Muscle of back (tissue), 11 donors: ENCODE data around the gene SEZ6L. TPM values are rescaled to one million over a fixed set of nuclear protein-coding genes. Genes with fewer than 3 reads are reported as not detected.

Experiments used
- DNase-seq, 3 donors: peaks; one replicate each; pipeline versions ENCODE4 v3.0.0 to v3.0.0-alpha.2; 2013
- polyA plus RNA-seq, 10 donors: library from polyadenylated mRNA; unstranded; fragments of 120-200 nt; gene quantifications; one replicate each; pipeline ENCODE4 v1.2.1, GENCODE V29; 2013; ENCODE audit not compliant: insufficient read length in 10 of 10

SEZ6L gene
- polyA plus RNA-seq, 10 donors, result 0.31 to 1.2 (median 0.67) TPM

GRCh38 chr22:26174280-26174679 is 5.0 kb downstream of the SEZ6L start:
- DNase-seq, result peak in 1 of 3 donors; percentile 5

DNA sequence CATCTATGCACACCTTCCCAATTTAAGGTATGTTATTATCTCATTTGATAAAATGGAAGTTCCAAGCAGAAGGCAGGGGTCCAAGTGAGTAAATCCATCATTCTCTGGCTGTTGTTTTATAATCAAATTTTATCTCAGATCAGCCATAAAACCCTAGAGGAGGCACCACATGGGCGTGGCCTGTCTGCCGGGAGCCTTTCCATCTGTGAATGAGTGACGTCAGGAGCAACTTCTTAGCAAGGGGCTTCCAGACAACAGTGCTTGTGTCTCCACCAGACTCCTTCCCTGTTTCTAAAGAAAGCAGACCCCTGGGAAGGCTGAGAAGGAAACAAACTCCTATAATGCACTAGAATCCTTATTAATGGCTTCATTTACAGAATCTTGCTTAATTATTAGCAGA is 13.5 kb downstream of the SEZ6L start:
- no peak for DNase-seq

DNA sequence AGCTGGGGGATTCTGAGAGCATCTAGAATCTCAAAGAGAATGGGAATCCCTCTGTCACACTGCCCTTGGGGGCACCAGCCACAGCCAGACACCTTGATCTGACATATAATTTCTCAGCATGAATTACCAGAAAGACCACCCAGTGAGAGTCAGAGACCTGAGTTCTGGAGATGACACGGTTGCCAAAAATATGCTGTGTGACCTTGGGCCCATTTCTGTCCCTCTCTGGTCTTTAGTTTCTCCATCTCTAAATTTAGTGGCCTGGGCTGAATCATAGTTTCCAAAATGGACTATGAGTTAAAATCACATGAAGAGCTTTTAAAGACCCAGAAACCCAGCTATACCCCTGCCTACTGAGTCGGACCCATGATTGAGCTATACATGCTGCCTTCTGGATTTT is 15.9 kb downstream of the SEZ6L start:
- DNase-seq, result no peak

GRCh38 chr22:26188341-26188740 is 19.1 kb downstream of the SEZ6L start:
- DNase-seq, result no peak

GRCh38 chr22:26194313-26194712 is 25.1 kb downstream of the SEZ6L start:
- DNase-seq, result no peak

GRCh38 chr22:26194877-26195276 is 25.6 kb downstream of the SEZ6L start:
- DNase-seq, result no peak

- DNase-seq, result no peak
Observed at GRCh38 chr22:26196657-26197056, 27.4 kb downstream of the SEZ6L start.

DNA sequence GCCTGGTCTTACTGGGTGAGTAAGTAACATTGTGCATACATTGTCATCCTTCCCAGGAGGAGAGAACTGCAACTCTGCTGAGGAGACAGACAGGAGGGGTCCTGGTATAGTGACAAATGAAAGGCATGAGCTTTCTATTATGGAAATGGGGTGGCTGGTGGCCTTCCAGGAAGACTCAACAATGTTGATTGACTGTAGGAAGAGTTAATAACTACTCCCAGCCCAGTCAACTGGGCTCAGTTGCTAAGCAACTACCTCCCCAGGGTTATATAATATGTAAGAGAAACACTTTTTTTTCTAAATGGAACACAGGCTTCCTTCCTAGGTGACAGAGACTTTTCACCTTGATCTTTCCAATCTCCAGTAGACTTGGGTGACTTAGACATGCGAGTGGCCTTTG is 28.2 kb downstream of the SEZ6L start:
- no peak for DNase-seq

DNA sequence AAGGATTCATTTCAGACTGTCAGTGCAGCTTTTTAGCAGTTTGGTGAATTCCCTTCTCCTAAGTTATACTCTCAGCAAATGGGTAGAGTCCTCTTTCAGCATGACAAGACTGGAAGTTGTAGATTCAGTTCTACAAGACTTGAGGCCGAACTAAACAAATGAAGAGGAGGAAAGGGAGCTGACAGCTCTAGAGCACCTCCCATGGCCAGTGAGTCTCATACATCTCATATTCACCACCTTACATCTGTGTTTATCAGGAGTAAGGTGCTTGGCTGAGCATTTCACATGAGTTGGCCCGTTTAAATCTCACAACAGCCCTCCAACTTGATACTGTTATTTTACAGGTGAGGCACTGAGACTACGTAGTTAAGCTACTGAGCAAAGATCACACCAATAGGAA is 30.4 kb downstream of the SEZ6L start:
- no peak for DNase-seq

DNA sequence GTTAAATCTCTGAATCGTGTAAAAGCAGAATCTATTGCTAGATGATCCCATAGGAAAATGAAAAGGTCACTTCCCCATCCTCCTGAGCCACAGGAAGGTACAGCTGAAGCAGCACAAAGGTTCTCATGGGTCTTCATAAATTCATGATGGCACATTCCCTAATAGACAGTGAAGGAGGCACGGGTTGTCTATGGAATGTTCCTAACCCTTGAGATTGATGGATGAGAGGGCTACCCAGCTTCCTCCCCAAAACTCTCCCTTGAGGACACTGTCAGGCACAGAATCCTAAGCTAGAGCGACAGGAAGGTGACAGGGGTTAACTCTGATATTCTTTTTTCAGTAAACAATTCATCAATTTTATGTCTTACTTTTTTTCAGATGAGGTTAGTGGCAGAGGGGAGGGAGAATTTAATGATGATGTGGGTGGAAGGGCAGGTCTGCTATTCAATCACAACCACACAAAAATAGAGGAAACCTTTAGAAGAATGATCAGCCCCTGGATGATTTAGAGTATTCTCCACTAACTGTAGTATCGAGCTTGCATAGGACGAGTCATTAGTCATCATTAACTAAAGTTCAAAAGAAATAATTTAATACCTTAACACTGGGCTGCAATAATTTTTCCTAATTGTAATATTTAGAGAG is 33.1 kb downstream of the SEZ6L start:
- no peak for DNase-seq

DNA sequence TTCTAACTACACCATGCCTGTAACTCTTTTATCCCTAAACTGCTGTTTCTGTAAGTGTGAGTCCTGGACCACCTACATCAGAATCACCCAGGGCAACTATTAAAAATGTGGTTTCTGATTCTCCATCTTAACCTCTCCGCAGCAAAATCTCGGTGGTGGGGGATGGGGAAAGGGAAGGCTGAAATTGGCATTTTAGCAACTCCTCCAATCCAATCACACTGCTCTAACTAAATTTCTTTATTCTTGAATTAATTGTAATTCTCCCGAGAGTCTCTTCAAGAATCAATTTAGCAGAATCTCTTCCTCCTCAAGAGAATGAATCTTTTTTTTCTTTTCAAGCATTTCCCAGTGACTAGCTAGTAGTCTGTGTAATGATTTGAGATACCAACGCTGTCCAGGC is 36.2 kb downstream of the SEZ6L start:
- no peak for DNase-seq

DNA sequence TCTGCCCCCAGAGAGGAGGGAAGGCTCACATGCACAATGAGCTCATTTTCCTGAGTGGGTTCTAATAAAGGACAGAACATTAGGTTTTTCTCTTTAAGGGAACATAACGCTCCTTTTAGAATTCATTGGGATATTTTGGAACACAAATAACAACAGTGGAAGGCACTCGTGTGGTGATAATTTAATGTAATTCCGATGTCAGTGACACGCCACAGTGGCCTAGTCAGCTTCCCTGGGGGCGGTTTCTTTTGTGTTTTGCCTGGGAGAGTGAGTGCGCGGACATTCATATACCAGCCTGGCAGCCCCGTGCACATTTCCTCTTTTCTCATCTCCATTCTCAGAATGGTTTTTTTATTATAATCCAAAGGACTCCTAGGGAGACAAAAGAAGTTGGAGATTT is 41.1 kb downstream of the SEZ6L start:
- no peak for DNase-seq

- no peak for DNase-seq
Observed at GRCh38 chr22:26213826-26214225, 44.6 kb downstream of the SEZ6L start.

DNA sequence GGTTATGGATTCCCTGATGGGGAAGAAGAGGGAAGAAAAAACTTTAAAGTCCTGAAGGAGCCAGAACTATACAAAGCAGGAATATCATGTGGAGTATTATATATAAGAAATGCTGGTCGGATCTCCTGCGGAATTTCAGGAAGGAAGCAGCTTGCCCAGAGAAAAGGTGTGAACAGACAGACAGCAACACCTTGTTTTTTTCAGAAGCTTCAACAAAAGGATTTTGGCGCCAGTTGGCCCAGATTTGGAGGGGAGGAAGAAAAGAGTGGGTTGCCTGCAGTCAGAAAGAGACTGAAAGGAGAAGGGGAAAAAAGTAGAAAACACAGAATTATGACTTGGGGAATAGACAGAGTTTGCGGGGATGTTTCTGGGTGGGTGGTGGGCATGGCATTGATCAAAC is 45.2 kb downstream of the SEZ6L start:
- no peak for DNase-seq

- DNase-seq, result no peak
Observed at GRCh38 chr22:26215736-26216135, 46.5 kb downstream of the SEZ6L start.

- DNase-seq, result no peak
Observed at GRCh38 chr22:26225207-26225606, 55.9 kb downstream of the SEZ6L start.

DNA sequence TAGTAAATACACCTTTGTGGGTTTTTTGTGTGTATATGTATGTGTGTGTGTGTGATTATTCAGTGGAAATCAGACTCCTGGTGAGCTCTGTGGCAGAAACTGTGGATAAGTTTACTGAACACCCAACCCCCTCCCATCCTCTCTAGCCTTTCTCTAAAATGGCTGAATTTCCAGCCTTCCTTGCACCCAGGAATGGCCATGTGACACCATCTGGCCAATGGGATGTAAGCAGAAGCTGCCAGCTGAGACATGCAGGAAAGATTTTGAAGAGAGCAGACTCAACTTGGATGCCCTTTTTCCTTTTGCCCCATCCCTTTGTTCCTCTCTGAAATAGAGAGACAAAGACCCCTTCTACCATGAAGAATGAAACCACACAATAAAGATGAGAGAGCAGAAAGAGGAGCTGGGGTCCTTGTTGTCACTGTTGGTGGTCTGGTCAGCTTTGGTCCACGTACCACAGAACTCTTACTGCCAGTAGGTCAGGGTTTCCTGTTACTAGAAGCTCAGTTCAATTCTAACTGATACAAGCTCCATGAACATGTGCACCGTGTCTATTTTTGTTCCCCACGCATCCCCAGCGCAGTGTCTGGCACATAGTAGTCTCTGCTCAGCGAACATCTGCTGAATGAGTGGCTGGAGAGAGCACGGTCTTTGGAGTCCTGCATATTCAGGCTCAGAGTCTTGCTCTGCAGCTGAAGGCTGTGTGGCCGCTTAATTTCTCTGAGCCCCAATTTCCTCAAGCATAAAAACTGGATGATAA is 57.5 kb downstream of the SEZ6L start:
- DNase-seq, result no peak

DNA sequence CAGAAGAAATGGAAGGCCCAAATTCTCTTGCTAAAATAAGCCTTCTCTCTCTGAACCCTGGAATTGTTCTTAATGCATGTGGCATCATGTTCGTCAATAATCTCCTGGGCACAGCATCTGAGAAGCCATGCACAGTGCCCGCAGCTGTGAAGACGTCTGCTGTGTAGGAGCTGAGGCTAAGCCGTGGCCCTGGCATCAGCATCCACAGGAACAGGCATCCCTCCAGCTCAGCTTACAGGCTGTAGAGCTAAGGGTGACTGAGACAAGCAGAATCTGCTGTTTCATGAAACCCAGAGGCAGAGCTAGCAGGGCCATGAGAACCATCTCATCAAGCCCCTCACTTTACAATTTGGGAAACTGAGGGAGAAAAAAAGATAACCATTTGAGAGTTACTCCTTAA is 60.6 kb downstream of the SEZ6L start:
- DNase-seq, result no peak

DNA sequence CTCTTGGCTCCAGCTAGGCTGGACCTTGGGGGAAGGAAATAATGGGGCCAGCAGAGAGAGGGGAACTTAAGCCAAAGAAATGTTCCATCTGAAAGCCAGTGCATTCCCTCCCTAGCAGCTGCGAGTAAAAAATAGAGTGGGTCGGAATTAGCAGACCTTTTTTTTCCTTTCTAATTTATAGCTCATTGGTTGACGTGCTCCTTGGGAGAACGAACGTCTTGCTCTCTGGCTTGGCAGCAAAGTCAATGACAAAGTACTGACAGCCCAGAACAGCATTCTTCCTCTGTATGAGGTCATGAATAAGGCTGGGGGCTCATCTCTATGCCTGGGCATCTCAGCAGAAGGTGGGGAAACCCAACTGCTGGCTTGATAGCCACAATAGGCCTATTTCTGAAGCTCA is 65.0 kb downstream of the SEZ6L start:
- peak; percentile 44 to 66 (median 49) for DNase-seq

- DNase-seq, result no peak
Observed at GRCh38 chr22:26235792-26236487, 66.7 kb downstream of the SEZ6L start.

- DNase-seq, result no peak
Observed at GRCh38 chr22:26236991-26237390, 67.7 kb downstream of the SEZ6L start.

- no peak for DNase-seq
Observed at GRCh38 chr22:26238596-26238995, 69.3 kb downstream of the SEZ6L start.

GRCh38 chr22:26239581-26239980 is 70.3 kb downstream of the SEZ6L start:
- DNase-seq, result no peak
